Measurements from ENCODE around the gene FOXO6.

DNA sequence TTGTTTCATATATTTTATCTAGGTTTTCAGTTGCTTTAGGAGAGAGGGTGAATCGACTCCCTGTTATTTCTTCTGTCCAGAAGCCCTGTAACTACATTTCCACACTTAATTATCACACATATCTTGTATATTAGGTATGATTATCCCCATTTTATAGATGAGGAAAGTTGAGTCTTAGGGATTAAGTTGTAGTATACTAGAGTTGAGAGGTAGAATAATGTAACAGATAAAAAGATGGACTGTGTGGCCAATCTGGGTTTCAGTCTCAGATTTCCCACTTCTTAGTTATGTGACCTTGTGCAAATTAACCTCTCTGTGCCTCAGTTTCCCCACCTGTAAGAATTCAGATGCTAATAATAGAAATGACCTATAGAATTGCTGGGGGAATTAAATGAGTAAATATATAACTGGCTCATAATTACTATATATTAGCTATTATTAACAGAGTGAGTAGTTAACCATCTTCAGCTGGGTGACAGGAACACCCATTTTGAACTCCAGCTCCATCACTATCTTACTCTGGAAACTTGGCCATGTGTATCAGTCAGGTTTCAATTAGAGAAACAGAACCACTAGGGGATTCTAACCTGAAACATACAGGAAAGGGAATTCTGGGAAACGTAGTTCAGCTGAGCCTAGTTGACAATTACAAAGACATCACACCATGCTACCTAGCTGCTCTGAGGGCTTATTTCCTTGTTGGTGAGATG, 20.4 kb upstream of the FOXO6 start:
- TF ChIP-seq, protein P1, sequence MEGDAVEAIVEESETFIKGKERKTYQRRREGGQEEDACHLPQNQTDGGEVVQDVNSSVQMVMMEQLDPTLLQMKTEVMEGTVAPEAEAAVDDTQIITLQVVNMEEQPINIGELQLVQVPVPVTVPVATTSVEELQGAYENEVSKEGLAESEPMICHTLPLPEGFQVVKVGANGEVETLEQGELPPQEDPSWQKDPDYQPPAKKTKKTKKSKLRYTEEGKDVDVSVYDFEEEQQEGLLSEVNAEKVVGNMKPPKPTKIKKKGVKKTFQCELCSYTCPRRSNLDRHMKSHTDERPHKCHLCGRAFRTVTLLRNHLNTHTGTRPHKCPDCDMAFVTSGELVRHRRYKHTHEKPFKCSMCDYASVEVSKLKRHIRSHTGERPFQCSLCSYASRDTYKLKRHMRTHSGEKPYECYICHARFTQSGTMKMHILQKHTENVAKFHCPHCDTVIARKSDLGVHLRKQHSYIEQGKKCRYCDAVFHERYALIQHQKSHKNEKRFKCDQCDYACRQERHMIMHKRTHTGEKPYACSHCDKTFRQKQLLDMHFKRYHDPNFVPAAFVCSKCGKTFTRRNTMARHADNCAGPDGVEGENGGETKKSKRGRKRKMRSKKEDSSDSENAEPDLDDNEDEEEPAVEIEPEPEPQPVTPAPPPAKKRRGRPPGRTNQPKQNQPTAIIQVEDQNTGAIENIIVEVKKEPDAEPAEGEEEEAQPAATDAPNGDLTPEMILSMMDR (optimal IDR thresholded peaks at IDR 0.05 in 1 of 3, IDR thresholded peaks at IDR 0.05 in 1 of 3, conservative IDR thresholded peaks at IDR 0.05 in 1 of 3; ENCODE audit: extremely low read depth in 1 of 3, insufficient read depth in 2 of 3, low read length in 3 of 3): no peak
- TF ChIP-seq EZH2 (IDR thresholded peaks at IDR 0.05; ENCODE audit: low read length): no peak
